GM13977 (cell line): ENCODE measurements around the gene MYO18B.

Source experiments
- DNase-seq: peaks from one replicate; pipeline ENCODE4 v3.0.0; 2012; ENCODE audit warnings: low spot score
- in situ Hi-C: fragments of 300-500 bp; cut with MboI; formaldehyde crosslinking; loops from one replicate; pipeline ENCODE4 v1.12.0; 2022; ENCODE audit warnings: low sequenced_read_pairs, low pct_unique_long_range_greater_than_20kb, mixed read lengths, inconsistent platforms; ENCODE audit not compliant: unreplicated experiment
- TF ChIP-seq, protein P1 (sequence below): IDR thresholded peaks from 2 replicates; pipeline ENCODE4 v1.5.1; 2012; ENCODE audit warnings: mild to moderate bottlenecking, control low read depth; ENCODE audit not compliant: insufficient read depth; ENCODE audit errors: extremely low read depth, missing control alignments

Gene MYO18B

DNA sequence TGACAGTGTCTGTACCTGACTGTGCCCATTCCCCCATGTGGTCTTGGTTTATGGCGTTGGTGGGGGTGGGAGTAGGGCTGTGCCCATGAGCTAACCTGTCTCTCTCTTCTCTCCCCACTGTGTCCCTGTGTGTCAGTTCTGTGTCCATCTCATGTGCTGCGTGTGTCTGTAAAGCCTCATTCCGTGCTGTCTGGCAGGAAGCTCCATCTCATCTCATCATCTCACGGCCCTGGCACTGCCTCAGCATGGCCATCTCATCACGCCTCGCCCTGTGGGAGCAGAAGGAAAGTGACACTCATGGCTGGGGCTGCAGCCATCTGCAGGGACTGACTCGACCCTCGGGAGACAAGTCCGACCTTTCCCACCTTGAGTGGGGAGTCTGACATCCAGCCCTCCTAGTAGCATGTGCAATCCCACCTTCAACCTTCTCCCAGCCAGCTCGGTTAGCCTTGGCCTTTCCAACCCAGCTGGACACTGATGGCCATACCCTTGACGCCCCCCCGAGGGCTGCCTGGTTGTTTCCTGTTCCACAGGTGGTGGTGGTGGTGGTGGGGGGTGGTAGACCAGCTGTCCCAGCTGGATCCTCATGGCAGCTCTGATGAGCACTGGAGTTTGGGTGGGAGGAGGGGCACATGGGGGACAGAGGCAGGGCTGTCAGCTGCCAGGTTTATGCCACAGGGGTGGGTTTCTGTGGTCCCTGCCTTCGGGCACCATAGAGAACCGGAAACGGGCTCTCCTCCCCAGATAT is 19.0 kb downstream of the MYO18B start:
- DNase-seq = no peak
- in situ Hi-C loops = no loop called here
- TF ChIP-seq, protein P1, sequence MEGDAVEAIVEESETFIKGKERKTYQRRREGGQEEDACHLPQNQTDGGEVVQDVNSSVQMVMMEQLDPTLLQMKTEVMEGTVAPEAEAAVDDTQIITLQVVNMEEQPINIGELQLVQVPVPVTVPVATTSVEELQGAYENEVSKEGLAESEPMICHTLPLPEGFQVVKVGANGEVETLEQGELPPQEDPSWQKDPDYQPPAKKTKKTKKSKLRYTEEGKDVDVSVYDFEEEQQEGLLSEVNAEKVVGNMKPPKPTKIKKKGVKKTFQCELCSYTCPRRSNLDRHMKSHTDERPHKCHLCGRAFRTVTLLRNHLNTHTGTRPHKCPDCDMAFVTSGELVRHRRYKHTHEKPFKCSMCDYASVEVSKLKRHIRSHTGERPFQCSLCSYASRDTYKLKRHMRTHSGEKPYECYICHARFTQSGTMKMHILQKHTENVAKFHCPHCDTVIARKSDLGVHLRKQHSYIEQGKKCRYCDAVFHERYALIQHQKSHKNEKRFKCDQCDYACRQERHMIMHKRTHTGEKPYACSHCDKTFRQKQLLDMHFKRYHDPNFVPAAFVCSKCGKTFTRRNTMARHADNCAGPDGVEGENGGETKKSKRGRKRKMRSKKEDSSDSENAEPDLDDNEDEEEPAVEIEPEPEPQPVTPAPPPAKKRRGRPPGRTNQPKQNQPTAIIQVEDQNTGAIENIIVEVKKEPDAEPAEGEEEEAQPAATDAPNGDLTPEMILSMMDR = no peak

DNA sequence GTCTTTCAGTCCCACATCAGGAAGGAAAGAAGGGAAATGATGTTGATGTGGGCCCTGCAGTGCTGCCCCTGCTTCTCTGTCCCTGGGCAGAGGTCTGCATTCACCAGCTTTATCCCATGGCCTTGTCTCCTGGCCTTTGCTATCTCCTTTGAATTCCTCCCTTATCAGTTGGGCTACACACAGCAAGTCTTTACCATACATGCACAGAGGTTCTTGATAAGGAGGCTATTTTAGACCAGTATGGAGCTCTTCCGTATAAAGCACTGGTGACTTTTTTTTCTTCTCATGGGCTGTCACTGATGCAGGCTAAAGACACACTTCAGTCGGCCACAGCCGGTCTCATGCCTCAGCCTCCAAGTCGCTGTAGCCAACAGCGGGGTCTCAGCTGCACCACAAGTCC is 20.2 kb downstream of the MYO18B start:
- TF ChIP-seq, protein P1 = no peak
- no peak for DNase-seq
- in situ Hi-C loops = no loop called here

DNA sequence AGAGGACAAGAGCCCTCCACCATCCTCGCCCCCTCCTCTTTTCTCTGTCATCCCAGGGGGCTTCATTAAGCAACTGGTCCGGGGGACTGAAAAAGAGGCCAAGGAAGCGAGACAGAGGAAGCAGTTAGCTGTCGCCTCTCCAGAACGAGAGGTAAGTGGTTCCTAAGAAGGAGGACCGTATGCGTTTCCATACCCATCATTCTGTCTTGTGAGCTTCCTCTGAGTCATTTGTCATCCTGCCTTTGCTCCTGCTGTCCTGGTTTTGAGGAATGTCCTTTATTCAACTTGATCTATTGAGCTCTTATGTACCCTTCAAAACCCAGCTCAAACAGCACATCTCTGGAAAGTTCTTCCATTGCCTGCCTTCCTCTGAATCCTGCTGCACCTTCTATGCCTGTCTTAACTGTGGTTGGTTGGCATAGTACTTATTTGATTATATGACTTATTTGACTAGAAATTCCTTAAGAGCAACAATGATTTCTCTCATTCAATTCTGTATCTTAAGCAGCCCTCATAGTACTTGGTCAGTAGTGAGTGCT is 21.3 kb downstream of the MYO18B start:
- DNase-seq = no peak
- TF ChIP-seq, protein P1 = no peak
- in situ Hi-C loops = no loop called here

DNA sequence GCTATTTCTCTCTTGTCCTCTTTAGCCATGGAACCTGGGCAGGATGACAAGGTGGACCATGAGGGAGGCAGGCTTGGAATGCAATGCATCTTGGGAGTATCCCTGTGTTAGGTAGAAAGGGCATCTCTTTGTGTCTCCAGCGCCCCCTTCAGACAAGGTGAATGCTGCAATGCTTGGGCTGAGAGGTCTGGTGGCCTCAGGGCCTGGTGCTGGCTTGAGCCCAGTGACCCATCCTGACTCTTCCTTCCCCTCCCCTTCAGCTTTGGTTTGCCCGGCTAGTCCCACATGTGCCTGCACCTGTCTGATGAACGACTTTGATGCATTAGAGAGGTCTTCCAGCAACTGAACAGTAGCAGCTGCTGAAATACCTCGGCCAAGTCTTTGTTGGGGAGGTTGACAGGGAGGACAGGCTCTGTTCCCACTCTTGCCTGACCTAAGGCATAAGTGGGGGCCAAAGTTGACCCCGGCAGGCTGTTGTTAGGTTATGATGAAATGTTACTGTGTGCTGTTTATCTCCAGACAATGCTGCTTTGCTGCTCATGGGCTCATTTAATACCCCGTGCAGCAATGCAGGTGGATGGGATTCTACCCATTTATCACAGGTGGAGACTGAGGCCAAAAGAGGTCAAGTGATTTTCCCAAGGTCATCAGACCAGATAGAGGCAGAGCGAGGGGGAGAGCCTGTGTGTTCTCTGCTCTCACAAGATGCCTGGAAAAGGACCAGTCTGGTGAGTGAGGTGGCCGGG is 22.5 kb downstream of the MYO18B start:
- in situ Hi-C loops = no loop called here
- DNase-seq = no peak
- TF ChIP-seq, protein P1 = no peak

DNA sequence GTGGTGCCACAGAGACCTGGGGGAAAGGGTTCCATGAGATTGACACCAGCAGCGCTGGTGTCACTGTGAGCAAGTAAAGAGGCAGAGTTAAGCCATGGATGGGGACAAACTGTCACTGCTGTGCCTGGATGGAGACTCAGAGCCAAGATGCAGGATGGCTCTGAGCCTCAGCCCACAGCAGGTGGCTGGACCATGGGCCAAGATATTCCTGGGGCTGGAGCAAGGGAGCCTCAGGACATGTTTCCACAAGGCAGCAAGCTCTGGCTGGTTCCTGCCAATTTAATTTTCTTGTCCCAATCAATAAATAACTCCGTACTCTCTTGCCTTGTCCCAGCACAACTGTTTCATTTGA is 23.0 kb downstream of the MYO18B start:
- in situ Hi-C loops = no loop called here
- DNase-seq = no peak
- TF ChIP-seq, protein P1 = no peak

DNA sequence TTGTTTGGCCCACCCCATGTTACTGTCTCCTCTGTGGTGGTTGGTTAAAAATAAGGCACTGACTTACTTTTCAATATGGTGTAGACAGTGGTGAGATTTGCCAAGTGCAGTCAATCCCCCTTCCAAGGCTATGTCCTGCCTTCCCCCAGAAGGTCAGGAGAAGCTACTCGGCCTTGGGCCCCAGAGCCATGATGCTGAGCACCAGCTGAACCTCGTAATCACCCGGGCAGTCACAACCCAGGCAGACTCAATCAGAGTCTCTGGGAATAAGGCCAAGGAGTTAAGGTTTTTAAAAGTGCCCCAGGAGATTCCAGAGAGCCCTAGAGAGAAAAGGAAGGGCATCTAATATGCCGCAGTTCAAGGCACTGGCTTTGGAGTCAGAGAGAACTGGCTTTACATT is 23.8 kb downstream of the MYO18B start:
- DNase-seq = no peak
- TF ChIP-seq, protein P1 = no peak
- in situ Hi-C loops = no loop called here
